WTC11 (cell line): ENCODE measurements around the gene NR1H3. TPM values are rescaled to one million over a fixed set of nuclear protein-coding genes. Genes with fewer than 3 reads are reported as not detected.

Source experiments
- ATAC-seq: fragments of 200-7000 bp; cut with Tn5 transposase; 2 replicates; pipeline ENCODE4 v1.10.0; 2021; ENCODE audit warnings: mild to moderate bottlenecking, moderate library complexity
- CTCF ChIA-PET: fragments of 300-600 bp; sonication (Branson Sonifier 250); formaldehyde crosslinking; loops from one replicate; lab custom pipeline; 2021; ENCODE audit warnings: antibody characterized with exemption; lab: Charles Lee
- POLR2A ChIA-PET: fragments of 350-600 bp; sonication (Branson Sonifier 250); formaldehyde crosslinking; loops from one replicate; lab custom pipeline; 2021; ENCODE audit warnings: antibody characterized with exemption; lab: Charles Lee
- DNase-seq: peaks from one replicate; pipeline ENCODE4 v3.0.0; 2021; ENCODE audit warnings: low spot score
- H3K27ac Mint-ChIP-seq: 2 replicates; pipeline ENCODE4 v1.8.0; 2021; ENCODE audit warnings: mixed read lengths
- H3K27me3 Mint-ChIP-seq: 2 replicates; pipeline ENCODE4 v1.8.0; 2021; ENCODE audit warnings: low read depth, mild to moderate bottlenecking, moderate library complexity, mixed read lengths
- H3K36me3 Mint-ChIP-seq: 2 replicates; pipeline ENCODE4 v1.8.0; 2021; ENCODE audit warnings: mixed read lengths
- H3K4me1 Mint-ChIP-seq: 2 replicates; pipeline ENCODE4 v1.8.0; 2022; ENCODE audit warnings: mixed read lengths
- H3K4me3 Mint-ChIP-seq: 2 replicates; pipeline ENCODE4 v1.8.0; 2021; ENCODE audit warnings: mild to moderate bottlenecking, moderate library complexity, mixed read lengths
- H3K9me3 Mint-ChIP-seq: 2 replicates; pipeline ENCODE4 v1.8.0; 2021; ENCODE audit warnings: mixed read lengths
- ATF1 ChIP-seq: sonication (generic); formaldehyde crosslinking; IDR thresholded peaks from 2 replicates; pipeline ENCODE4 v1.8.1; 2023; ENCODE audit warnings: mild to moderate bottlenecking, moderate library complexity, missing genetic modification reagents
- ERG ChIP-seq: fragments of 250-450 bp; sonication (Bioruptor Pico); IDR thresholded peaks from 2 replicates; pipeline ENCODE4 v1.8.0; 2021; ENCODE audit warnings: mild to moderate bottlenecking
- HMGA2 ChIP-seq: fragments of 250-450 bp; sonication (Bioruptor Pico); IDR thresholded peaks from 2 replicates; pipeline ENCODE4 v1.4.0; 2021; ENCODE audit warnings: mild to moderate bottlenecking, moderate library complexity
- KAT7 ChIP-seq: sonication (generic); formaldehyde crosslinking; IDR thresholded peaks from 2 replicates; pipeline ENCODE4 v1.8.1; 2023; ENCODE audit warnings: missing genetic modification reagents, mild to moderate bottlenecking, borderline replicate concordance
- NFATC4 ChIP-seq: fragments of 250-450 bp; sonication (Bioruptor Pico); IDR thresholded peaks from 2 replicates; pipeline ENCODE4 v1.9.0; 2021; ENCODE audit warnings: mild to moderate bottlenecking
- OVOL2 ChIP-seq: fragments of 250-450 bp; sonication (Bioruptor Pico); IDR thresholded peaks from 2 replicates; pipeline ENCODE4 v1.9.0; 2021; ENCODE audit warnings: mild to moderate bottlenecking, borderline replicate concordance
- RORB ChIP-seq: fragments of 250-450 bp; sonication (Bioruptor Pico); IDR thresholded peaks from 2 replicates; pipeline ENCODE4 v1.9.0; 2021; ENCODE audit warnings: mild to moderate bottlenecking
- SOX15 ChIP-seq: fragments of 250-450 bp; sonication (Bioruptor Pico); IDR thresholded peaks from 2 replicates; pipeline ENCODE4 v1.9.0; 2021; ENCODE audit warnings: mild to moderate bottlenecking
- TEAD4 ChIP-seq: sonication (generic); formaldehyde crosslinking; IDR thresholded peaks from 2 replicates; pipeline ENCODE4 v1.8.0; 2022; ENCODE audit warnings: mild to moderate bottlenecking, missing genetic modification reagents
- TP53 ChIP-seq: sonication (generic); formaldehyde crosslinking; IDR thresholded peaks from 2 replicates; pipeline ENCODE4 v1.8.1; 2023; ENCODE audit warnings: mild to moderate bottlenecking, missing genetic modification reagents
- ZNF138 ChIP-seq: sonication (generic); formaldehyde crosslinking; conservative IDR thresholded peaks from 2 replicates; pipeline ENCODE4 v1.8.1; 2022; ENCODE audit warnings: mild to moderate bottlenecking, moderate library complexity, missing genetic modification reagents
- ZNF263 ChIP-seq: sonication (generic); formaldehyde crosslinking; IDR thresholded peaks from 2 replicates; pipeline ENCODE4 v1.8.1; 2022; ENCODE audit warnings: low read depth, mild to moderate bottlenecking, moderate library complexity, missing genetic modification reagents
- total RNA-seq: library from RNA; stranded (reverse); gene quantifications from 3 replicates; pipeline ENCODE4 v1.2.3, GENCODE V29; 2021
- TF ChIP-seq, protein P1 (sequence below): sonication (generic); formaldehyde crosslinking; IDR thresholded peaks from 2 replicates; pipeline ENCODE4 v1.8.1; 2022; ENCODE audit warnings: mild to moderate bottlenecking, missing genetic modification reagents, moderate library complexity, borderline replicate concordance
- TF ChIP-seq, protein P2 (sequence below): sonication (generic); formaldehyde crosslinking; IDR thresholded peaks from 2 replicates; pipeline ENCODE4 v1.8.0; 2022; ENCODE audit warnings: mild to moderate bottlenecking, missing genetic modification reagents
- TF ChIP-seq, protein P3 (sequence below): sonication (generic); formaldehyde crosslinking; conservative IDR thresholded peaks from 2 replicates; pipeline ENCODE4 v1.8.1; 2022; ENCODE audit warnings: mild to moderate bottlenecking, missing genetic modification reagents
- TF ChIP-seq, protein P4 (sequence below): fragments of 250-450 bp; sonication (Bioruptor Pico); conservative IDR thresholded peaks from 2 replicates; pipeline ENCODE4 v1.9.0; 2021; ENCODE audit warnings: mild to moderate bottlenecking
- TF ChIP-seq, protein P5 (sequence below): sonication (generic); formaldehyde crosslinking; conservative IDR thresholded peaks from 2 replicates; pipeline ENCODE4 v1.8.1; 2023; ENCODE audit warnings: mild to moderate bottlenecking, low read depth, missing genetic modification reagents, moderate library complexity
- TF ChIP-seq, protein P6 (sequence below): sonication (generic); formaldehyde crosslinking; IDR thresholded peaks from 2 replicates; pipeline ENCODE4 v1.8.0; 2023; ENCODE audit warnings: missing genetic modification reagents

The NR1H3 gene
- total RNA-seq, 1 experiment from 2014 or later = 26.3 TPM

- Mint-ChIP-seq H3K27ac (no peak overlapping the region), H3K4me1 (no peaks in the 10 kb centered on the region), H3K27me3 (no peaks in the 10 kb centered on the region), H3K36me3 (peaks cover 65% of the 10 kb centered on the region), H3K4me3 (no peak overlapping the region), H3K9me3 (no peaks in the 10 kb centered on the region)
- ATAC-seq = no peak
- DNase-seq = no peak
- TF ChIP-seq HMGA2 (CRISPR knock-in tag) (no peak), KAT7 (CRISPR knock-in tag) (no peak), ZNF138 (no peak), ERG (CRISPR knock-in tag) (no peak), OVOL2 (CRISPR knock-in tag) (no peak), SOX15 (CRISPR knock-in tag) (no peak), RORB (CRISPR knock-in tag) (no peak), ATF1 (no peak), NFATC4 (no peak), TEAD4 (CRISPR knock-in tag) (no peak), TP53 (no peak), ZNF263 (CRISPR knock-in tag) (no peak)
- TF ChIP-seq, protein P1, sequence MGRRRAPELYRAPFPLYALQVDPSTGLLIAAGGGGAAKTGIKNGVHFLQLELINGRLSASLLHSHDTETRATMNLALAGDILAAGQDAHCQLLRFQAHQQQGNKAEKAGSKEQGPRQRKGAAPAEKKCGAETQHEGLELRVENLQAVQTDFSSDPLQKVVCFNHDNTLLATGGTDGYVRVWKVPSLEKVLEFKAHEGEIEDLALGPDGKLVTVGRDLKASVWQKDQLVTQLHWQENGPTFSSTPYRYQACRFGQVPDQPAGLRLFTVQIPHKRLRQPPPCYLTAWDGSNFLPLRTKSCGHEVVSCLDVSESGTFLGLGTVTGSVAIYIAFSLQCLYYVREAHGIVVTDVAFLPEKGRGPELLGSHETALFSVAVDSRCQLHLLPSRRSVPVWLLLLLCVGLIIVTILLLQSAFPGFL (CRISPR knock-in tag) = no peak
- TF ChIP-seq, protein P2, sequence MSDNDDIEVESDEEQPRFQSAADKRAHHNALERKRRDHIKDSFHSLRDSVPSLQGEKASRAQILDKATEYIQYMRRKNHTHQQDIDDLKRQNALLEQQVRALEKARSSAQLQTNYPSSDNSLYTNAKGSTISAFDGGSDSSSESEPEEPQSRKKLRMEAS (CRISPR knock-in tag) = no peak
- TF ChIP-seq, protein P3, sequence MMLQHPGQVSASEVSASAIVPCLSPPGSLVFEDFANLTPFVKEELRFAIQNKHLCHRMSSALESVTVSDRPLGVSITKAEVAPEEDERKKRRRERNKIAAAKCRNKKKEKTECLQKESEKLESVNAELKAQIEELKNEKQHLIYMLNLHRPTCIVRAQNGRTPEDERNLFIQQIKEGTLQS (CRISPR knock-in tag) = no peak
- TF ChIP-seq, protein P4, sequence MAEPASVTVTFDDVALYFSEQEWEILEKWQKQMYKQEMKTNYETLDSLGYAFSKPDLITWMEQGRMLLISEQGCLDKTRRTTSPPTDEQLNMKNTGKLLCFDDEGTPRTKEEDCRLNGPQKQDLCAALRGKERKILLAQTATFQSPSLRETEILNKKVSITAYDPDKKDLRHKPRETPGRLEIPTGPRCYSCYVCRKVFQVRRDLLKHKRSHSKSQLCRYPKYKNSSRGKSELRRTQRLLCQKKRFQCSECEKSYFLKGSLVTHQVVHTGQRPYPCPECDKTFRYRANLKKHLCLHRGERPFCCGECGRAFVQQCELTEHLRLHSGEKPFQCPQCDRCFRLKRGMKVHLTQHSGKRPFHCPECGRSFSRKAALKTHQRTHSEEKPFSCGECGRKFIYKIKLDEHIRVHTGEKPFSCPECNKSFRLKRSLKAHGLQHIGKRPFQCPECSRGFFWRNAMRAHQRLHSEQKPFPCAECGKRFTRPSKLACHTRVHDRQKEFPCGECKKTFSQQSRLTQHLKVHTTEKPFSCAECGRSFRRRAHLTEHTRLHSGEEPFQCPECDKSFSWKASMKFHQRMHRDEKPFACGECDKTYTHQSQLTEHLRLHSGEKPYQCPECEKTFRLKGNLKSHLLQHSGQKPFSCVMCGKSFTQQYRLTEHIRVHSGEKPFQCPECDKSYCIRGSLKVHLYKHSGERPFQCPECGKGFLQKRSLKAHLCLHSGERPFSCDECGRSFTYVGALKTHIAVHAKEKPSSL (CRISPR knock-in tag) = no peak
- TF ChIP-seq, protein P5, sequence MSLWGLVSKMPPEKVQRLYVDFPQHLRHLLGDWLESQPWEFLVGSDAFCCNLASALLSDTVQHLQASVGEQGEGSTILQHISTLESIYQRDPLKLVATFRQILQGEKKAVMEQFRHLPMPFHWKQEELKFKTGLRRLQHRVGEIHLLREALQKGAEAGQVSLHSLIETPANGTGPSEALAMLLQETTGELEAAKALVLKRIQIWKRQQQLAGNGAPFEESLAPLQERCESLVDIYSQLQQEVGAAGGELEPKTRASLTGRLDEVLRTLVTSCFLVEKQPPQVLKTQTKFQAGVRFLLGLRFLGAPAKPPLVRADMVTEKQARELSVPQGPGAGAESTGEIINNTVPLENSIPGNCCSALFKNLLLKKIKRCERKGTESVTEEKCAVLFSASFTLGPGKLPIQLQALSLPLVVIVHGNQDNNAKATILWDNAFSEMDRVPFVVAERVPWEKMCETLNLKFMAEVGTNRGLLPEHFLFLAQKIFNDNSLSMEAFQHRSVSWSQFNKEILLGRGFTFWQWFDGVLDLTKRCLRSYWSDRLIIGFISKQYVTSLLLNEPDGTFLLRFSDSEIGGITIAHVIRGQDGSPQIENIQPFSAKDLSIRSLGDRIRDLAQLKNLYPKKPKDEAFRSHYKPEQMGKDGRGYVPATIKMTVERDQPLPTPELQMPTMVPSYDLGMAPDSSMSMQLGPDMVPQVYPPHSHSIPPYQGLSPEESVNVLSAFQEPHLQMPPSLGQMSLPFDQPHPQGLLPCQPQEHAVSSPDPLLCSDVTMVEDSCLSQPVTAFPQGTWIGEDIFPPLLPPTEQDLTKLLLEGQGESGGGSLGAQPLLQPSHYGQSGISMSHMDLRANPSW (CRISPR knock-in tag) = no peak
- TF ChIP-seq, protein P6, sequence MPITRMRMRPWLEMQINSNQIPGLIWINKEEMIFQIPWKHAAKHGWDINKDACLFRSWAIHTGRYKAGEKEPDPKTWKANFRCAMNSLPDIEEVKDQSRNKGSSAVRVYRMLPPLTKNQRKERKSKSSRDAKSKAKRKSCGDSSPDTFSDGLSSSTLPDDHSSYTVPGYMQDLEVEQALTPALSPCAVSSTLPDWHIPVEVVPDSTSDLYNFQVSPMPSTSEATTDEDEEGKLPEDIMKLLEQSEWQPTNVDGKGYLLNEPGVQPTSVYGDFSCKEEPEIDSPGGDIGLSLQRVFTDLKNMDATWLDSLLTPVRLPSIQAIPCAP (CRISPR knock-in tag) = no peak
- CTCF ChIA-PET = no interaction called here
- POLR2A ChIA-PET = no interaction called here
Measured at GRCh38 chr11:47225552-47226400, 32.0 kb upstream of the NR1H3 start.
